IPS-11a (cell line): Measurements from ENCODE around the gene IGSF22.
"Not testable (repeated sequence)": the region's sequence is repeated elsewhere in the genome, so short reads cannot be mapped to it uniquely, and the experiment has no call there.

Experiments
- H3K4me3 ChIP-seq: one replicate; pipeline ENCODE4 v1.5.1; 2013; ENCODE audit warnings: low read depth, low read length, control low read depth

The IGSF22 gene

GRCh38 chr11:18696638-18697225 is 29.3 kb downstream of the IGSF22 start:
- no peak overlapping the region for H3K4me3 ChIP-seq

DNA sequence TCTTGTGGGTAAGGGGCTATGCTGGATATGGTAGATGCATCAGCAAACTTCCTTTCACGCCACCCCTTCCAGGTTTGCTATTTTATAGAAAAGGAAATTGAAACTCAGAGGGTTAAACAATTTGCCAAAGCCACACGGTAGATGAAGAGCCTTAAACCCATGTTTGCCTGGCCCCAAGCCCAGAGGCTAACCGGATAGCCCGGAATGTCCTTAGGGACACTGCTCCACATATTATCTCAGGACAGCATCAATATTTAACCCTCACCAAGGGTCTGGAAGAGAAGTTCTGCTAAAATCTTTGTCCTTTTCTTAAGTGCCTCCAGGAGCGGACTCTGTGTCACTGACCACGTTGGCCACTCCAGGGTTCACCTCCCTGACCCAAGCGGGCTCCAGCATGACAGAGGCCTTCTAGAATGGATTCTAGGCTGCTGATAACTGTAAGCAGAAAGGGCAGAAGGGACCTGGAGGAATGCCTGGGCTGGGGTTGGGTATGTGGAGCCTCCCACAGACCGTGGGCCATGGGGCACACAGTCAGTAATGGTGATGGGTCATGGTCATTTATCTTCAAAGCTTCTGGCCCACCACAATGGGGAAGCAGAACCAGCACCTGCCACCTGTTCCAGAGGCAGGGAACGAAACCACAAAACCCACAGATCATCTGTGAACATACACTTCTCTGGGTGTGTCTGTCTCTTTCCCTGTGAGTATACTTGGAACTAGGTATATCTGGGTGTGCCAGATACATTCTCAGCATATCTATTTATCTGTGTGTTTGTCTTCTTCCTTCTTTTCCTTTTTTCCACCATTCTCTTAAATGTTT is 32.8 kb downstream of the IGSF22 start:
- H3K4me3 ChIP-seq, result no peak overlapping the region

DNA sequence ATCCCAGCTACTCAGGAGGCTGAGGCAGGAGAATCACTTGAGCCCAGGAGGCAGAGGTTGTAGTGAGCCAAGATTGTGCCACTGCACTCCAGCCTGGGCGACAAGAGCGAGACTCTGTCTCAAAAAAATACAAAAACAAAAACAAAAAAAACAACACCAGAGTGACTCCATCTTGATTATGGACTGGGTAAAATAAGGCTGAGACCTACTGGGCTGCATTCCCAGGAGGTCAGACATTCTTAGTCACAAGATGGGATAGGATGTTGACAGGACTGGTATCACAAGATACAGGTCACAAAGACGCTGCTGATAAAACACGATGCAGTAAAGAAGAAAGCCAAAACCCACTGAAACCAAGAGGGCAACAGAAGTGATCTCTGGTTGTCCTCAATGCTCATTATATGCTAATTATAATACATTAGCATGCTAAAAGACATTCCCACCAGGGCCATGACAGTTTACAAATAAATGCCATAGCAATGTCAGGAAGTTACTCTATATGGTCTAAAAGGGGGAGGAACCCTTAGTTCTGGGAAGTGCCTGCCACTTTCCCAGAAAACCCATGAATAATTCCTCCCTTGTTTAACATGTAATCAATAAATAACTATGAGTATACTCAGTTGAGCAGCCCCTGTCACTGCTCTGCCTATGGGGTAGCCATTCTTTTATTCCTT is 34.4 kb downstream of the IGSF22 start:
- H3K4me3 ChIP-seq, result not testable (repeated sequence)

- H3K4me3 ChIP-seq, result no peak overlapping the region
Observed at GRCh38 chr11:18684267-18684666, 41.7 kb downstream of the IGSF22 start.

- no peak overlapping the region for H3K4me3 ChIP-seq
Observed at GRCh38 chr11:18682466-18682865, 43.5 kb downstream of the IGSF22 start.

DNA sequence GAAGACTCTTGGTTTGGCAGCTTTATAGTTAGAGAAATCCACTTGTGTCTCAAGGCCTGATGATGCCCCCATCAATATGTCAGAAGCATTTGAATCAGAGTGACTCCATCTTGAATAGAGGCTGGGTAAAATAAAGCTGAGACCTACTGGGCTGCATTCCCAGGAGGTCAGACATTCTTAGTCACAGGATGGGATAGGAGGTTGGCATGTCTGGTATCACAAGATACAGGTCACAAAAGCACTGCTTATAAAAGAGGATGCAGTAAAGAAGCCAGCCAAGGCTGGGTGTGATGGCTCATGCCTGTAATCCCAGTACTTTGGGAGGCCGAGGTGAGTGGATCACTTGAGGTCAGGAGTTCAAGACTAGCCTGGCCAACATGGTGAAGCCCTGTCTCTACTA is 44.0 kb downstream of the IGSF22 start:
- not testable (repeated sequence) for H3K4me3 ChIP-seq

GRCh38 chr11:18677560-18677959 is 48.4 kb downstream of the IGSF22 start:
- H3K4me3 ChIP-seq, result no peak overlapping the region

GRCh38 chr11:18676803-18677202 is 49.2 kb downstream of the IGSF22 start:
- H3K4me3 ChIP-seq, result no peak overlapping the region

DNA sequence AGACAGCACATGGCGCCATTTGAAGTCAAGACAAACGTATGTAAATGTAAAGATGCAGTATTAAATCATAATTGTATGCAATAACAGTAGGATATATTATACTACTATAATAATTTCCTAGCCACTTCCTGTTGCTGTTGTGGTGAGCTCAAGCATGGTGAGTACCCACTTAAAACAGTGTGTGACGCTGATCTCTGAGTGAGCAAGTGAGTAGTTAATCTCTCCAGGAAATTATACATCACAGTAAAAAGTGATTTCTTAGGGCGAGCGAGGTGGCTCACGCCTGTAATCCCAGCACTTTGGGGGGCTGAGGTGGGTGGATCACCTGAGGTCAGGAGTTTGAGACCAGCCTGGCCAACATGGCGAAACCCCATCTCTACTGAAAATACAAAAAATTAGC is 53.8 kb downstream of the IGSF22 start:
- not testable (repeated sequence) for H3K4me3 ChIP-seq

- no peak overlapping the region for H3K4me3 ChIP-seq
Observed at GRCh38 chr11:18671246-18671645, 54.7 kb downstream of the IGSF22 start.

- H3K4me3 ChIP-seq, result no peak overlapping the region
Observed at GRCh38 chr11:18669711-18670110, 56.3 kb downstream of the IGSF22 start.

- H3K4me3 ChIP-seq, result no peak overlapping the region
Observed at GRCh38 chr11:18669219-18669596, 56.8 kb downstream of the IGSF22 start.

GRCh38 chr11:18668131-18668530 is 57.9 kb downstream of the IGSF22 start:
- H3K4me3 ChIP-seq, result no peak overlapping the region

GRCh38 chr11:18665353-18665872 is 60.6 kb downstream of the IGSF22 start:
- H3K4me3 ChIP-seq, result not testable (repeated sequence)

DNA sequence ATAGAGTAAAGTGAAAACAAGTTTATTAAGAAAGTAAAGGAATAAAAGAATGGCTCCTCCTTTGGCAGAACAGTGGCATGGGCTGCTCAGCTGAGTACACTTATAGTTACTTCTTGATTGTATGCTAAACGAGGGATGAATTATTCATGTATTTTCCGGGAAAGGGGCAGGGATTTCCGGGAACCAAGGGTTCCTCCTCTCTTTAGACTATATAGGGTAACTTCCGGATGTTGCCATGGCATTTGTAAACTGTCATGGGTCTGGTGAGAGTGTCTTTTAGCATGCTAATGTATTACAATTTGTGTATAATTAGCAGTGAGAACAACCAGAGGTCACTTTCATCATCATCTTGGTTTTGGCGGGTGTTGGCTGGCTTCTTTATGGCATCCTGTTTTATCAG is 68.3 kb downstream of the IGSF22 start:
- no peak overlapping the region for H3K4me3 ChIP-seq
